Gastrocnemius medialis (tissue), 4 donors: ENCODE measurements around the gene PTH2.

Experiments
- CTCF ChIP-seq, 5 experiments: fragments of 450-650 bp in 3 of 5; fragments of 200-600 bp in 2 of 5; sonication (generic) in 2 of 5; IDR thresholded peaks in 4 of 5; conservative IDR thresholded peaks in 1 of 5; 1 replicate in 4 of 5; 2 replicates in 1 of 5; pipeline ENCODE4 v1.5.1; 2016 to 2019; ENCODE audit warnings: antibody characterized with exemption in 5 of 5, mild to moderate bottlenecking in 3 of 5, moderate library complexity in 3 of 5
- POLR2A ChIP-seq, 2 donors: fragments of 450-650 bp; IDR thresholded peaks; one replicate each; pipeline ENCODE4 v1.6.1; 2017; ENCODE audit warnings: antibody characterized with exemption in 2 of 2, mild to moderate bottlenecking in 2 of 2, moderate library complexity in 2 of 2

GRCh38 chr19:49434907-49435583, 11.8 kb upstream of the PTH2 start:
- TF ChIP-seq CTCF (IDR thresholded peaks at IDR 0.05 in 4 of 5, conservative IDR thresholded peaks at IDR 0.05 in 1 of 5) (no peak), POLR2A (IDR thresholded peaks at IDR 0.05) (no peak)
